ENCODE data around the gene LRRC49.

DNA sequence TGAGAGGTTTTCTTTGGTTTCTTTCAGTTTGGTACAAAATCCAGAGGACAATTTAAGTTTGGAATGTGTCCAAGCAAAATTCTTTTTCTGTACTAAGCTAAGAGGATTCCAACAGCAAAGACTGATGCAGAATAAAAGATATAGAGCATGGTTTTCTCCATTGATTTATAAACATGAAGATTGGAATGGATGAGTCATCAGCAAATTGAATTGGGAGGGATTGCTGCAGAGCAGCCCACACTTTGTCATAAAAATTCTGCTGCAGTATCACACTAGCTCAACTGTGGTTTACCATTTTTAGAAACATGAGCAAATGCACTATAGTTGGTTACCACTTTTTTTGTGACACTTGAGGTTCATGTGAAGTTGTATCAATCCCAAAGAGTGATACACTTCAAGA is 22.6 kb upstream of the LRRC49 start:
- TF ChIP-seq, protein P1, sequence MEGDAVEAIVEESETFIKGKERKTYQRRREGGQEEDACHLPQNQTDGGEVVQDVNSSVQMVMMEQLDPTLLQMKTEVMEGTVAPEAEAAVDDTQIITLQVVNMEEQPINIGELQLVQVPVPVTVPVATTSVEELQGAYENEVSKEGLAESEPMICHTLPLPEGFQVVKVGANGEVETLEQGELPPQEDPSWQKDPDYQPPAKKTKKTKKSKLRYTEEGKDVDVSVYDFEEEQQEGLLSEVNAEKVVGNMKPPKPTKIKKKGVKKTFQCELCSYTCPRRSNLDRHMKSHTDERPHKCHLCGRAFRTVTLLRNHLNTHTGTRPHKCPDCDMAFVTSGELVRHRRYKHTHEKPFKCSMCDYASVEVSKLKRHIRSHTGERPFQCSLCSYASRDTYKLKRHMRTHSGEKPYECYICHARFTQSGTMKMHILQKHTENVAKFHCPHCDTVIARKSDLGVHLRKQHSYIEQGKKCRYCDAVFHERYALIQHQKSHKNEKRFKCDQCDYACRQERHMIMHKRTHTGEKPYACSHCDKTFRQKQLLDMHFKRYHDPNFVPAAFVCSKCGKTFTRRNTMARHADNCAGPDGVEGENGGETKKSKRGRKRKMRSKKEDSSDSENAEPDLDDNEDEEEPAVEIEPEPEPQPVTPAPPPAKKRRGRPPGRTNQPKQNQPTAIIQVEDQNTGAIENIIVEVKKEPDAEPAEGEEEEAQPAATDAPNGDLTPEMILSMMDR (IDR thresholded peaks at IDR 0.05): no peak
- TF ChIP-seq EP300 (IDR thresholded peaks at IDR 0.05) (no peak), POLR2A (IDR thresholded peaks at IDR 0.05) (no peak), POLR2AphosphoS5 (IDR thresholded peaks at IDR 0.05) (no peak)

Measured in upper lobe of left lung (tissue), 4 donors.